Immature natural killer cell (primary cell): ENCODE measurements around the gene LMO2. TPM values are rescaled to one million over a fixed set of nuclear protein-coding genes. Genes with fewer than 3 reads are reported as not detected.
A peak's percentile ranks its signal among the peaks of the same experiment; 100 is the strongest.
"Not testable (repeated sequence)": the region's sequence is repeated elsewhere in the genome, so short reads cannot be mapped to it uniquely, and the experiment has no call there.

Source experiments
- DNase-seq, 3 donors: peaks; one replicate each; pipeline ENCODE4 v3.0.0; 2022; ENCODE audit warnings: mixed read lengths in 1 of 3
- H3K27ac Mint-ChIP-seq, 6 donors: one replicate each; pipeline ENCODE4 v1.8.0; 2020; ENCODE audit warnings: mixed read lengths in 6 of 6, mild to moderate bottlenecking in 5 of 6, inconsistent platforms in 4 of 6, moderate library complexity in 3 of 6
- H3K27me3 Mint-ChIP-seq, 3 donors: one replicate each; pipeline ENCODE4 v1.8.0; 2020 to 2021; ENCODE audit warnings: low read depth in 3 of 3, mild to moderate bottlenecking in 3 of 3, mixed read lengths in 3 of 3, moderate library complexity in 3 of 3, inconsistent platforms in 1 of 3
- H3K36me3 Mint-ChIP-seq, 3 donors: one replicate each; pipeline ENCODE4 v1.8.0; 2020; ENCODE audit warnings: mixed read lengths in 3 of 3, inconsistent platforms in 2 of 3, mild to moderate bottlenecking in 2 of 3
- H3K4me1 Mint-ChIP-seq, 2 donors: one replicate each; pipeline ENCODE4 v1.8.0; 2020; ENCODE audit warnings: inconsistent platforms in 2 of 2, mild to moderate bottlenecking in 2 of 2, mixed read lengths in 2 of 2, moderate library complexity in 1 of 2
- H3K4me3 Mint-ChIP-seq, 5 donors: one replicate each; pipeline ENCODE4 v1.8.0; 2020; ENCODE audit warnings: mild to moderate bottlenecking in 5 of 5, mixed read lengths in 5 of 5, inconsistent platforms in 3 of 5, moderate library complexity in 3 of 5
- H3K9me3 Mint-ChIP-seq, 6 donors: one replicate each; pipeline ENCODE4 v1.8.0; 2020; ENCODE audit warnings: mild to moderate bottlenecking in 6 of 6, mixed read lengths in 6 of 6, inconsistent platforms in 4 of 6, moderate library complexity in 3 of 6
- polyA plus RNA-seq, 3 donors: library from polyadenylated mRNA; unstranded; fragments of 300-500 nt; fragmentation: Illumina TruSeq; gene quantifications; one replicate each; pipeline ENCODE4 v1.2.3, GENCODE V29; 2021

The LMO2 gene
- polyA plus RNA-seq, 3 donors from 2014 or later = 0.31 to 2.8 (median 1.9) TPM

DNA sequence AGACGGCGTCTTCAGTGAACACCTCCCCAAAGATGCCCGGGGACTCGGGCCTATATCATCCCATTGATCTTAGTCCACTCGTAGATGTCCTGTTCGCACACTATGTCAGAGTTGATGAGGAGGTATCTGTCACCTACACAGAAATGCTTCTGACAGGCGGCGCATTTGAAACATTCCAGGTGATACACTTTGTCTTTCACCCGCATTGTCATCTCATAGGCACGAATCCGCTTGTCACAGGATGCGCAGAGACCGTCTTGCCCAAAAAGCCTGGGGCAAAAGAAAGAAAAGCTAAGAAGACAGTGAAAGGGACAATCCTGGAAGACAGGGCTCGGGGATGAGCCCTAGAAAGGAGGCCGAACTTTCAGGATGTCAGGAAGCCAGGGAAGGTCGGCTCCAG, 32.6 kb downstream of the LMO2 start:
- no peak overlapping the region for H3K27ac Mint-ChIP-seq
- H3K36me3 Mint-ChIP-seq = no peaks in the 10 kb centered on the region
- no peak for DNase-seq
- no peak overlapping the region for H3K4me3 Mint-ChIP-seq
- peaks cover 3 to 7% of the 10 kb centered on the region in 2 donors for H3K4me1 Mint-ChIP-seq
- peaks cover 10 to 26% (median 20%) of the 10 kb centered on the region in 3 donors for H3K27me3 Mint-ChIP-seq
- no peaks in the 10 kb centered on the region for H3K9me3 Mint-ChIP-seq

GRCh38 chr11:33857933-33858371, 33.9 kb downstream of the LMO2 start:
- no peak overlapping the region for H3K27ac Mint-ChIP-seq
- peaks cover 3 to 7% of the 10 kb centered on the region in 2 donors for H3K4me1 Mint-ChIP-seq
- no peaks in the 10 kb centered on the region for H3K9me3 Mint-ChIP-seq
- H3K4me3 Mint-ChIP-seq = no peak overlapping the region
- no peaks in the 10 kb centered on the region for H3K36me3 Mint-ChIP-seq
- H3K27me3 Mint-ChIP-seq = peaks cover 6 to 26% (median 12%) of the 10 kb centered on the region in 3 donors
- DNase-seq = peak; percentile 57 to 58 (median 58)

DNA sequence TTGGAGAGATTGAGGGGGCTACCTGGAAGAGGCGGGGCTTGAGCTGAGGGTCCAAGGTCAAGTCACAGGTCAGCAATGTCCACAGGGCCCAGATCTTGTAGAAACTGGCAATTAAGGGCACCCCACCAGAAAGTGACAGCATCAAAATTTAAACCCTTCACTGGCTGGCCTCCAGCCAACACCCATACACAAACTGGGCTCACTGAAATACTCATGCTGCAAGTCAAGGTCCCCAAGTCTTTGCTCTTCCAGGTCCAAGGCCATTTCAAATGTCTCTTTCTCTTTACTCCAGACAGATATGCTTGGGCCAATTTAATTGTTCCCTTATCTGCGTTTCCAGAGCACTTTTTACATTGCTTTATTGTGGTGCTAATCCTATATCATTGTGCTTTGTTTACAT, 36.4 kb downstream of the LMO2 start:
- no peak for DNase-seq
- Mint-ChIP-seq H3K27ac (no peak overlapping the region), H3K27me3 (peaks cover 4 to 23% (median 11%) of the 10 kb centered on the region in 3 donors), H3K4me3 (no peak overlapping the region), H3K9me3 (no peaks in the 10 kb centered on the region), H3K4me1 (peaks cover 3 to 7% of the 10 kb centered on the region in 2 donors), H3K36me3 (no peaks in the 10 kb centered on the region)

DNA sequence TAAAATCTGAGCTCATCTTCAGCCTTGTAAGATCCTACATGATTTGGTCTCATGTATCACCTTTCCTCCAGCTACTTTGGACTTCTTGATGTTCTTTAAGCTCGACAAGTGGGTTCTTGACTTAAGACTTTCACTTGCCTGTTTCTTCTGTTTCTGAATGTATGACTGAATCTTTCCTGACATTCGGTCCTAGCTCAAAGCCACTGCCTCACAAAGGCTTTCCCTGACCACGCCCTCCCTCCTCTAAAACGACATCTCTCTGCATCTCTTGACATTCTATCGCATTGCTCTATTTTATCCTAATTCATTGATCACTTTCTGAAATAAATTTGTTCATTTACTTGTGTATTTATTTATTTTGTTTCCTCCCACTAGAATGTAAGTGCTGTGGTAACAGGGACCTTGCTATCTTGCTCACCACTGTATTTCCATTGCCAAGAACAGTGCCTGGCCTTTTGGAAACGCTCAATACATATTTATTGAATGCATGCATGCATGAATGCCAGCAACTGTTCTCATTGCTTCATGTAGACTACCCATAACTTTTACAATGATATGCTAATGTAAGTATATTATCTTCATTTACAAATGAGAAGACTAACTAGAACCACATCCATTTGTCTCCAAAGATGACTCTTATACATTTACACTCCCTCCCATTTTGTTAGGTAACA, 43.0 kb downstream of the LMO2 start:
- Mint-ChIP-seq H3K4me3 (no peak overlapping the region), H3K36me3 (no peaks in the 10 kb centered on the region), H3K4me1 (no peaks in the 10 kb centered on the region), H3K27me3 (peaks cover 0 to 18% (median 1%) of the 10 kb centered on the region in 3 donors), H3K9me3 (no peaks in the 10 kb centered on the region), H3K27ac (no peak overlapping the region)
- DNase-seq = no peak

GRCh38 chr11:33847251-33847650, 44.6 kb downstream of the LMO2 start:
- Mint-ChIP-seq H3K27me3 (peaks cover 1 to 22% (median 2%) of the 10 kb centered on the region in 3 donors), H3K9me3 (no peaks in the 10 kb centered on the region), H3K27ac (no peak overlapping the region), H3K36me3 (no peaks in the 10 kb centered on the region), H3K4me1 (no peaks in the 10 kb centered on the region), H3K4me3 (no peak overlapping the region)
- DNase-seq = no peak

DNA sequence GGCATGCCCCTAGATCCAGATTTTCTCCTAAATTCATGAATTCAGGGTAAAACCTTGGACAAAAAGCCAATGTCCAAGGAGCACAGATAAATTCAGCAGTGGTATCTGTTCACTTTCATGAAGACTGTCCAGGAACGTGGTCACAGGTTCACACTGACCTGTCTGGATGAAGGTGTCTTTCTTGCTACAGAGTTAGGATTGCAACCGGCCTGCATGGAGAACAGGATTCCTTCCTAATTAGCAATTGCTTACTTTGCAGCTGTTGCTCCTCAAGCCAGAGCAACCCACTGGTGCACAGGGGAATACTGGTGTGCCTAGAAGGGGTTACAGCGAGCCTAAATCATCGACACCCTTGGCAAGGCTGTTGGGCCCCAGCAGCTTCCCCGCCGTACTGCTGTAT, 47.6 kb downstream of the LMO2 start:
- Mint-ChIP-seq H3K36me3 (no peaks in the 10 kb centered on the region), H3K4me3 (no peak overlapping the region), H3K4me1 (no peaks in the 10 kb centered on the region), H3K27ac (no peak overlapping the region), H3K27me3 (peaks cover 2 to 27% (median 2%) of the 10 kb centered on the region in 3 donors), H3K9me3 (no peaks in the 10 kb centered on the region)
- no peak for DNase-seq

DNA sequence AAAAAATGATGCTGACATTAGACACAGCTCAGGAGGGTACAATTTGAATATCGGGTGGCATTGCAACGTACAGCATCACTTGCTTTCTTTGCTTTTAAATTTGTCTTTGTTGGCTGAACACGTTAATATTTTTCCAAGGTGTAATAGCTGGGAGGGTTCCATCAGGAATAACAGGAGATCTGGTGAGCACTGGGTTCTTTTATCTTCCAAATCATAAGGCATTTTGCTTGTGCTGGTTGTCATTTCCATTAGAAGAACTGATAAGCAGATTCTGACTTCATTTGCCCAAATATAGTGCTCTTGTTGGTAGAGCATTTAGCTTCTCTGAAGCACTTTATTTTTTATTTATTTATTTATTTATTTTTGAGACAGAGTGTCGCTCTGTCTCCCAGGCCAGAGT, 48.9 kb downstream of the LMO2 start:
- H3K4me3 Mint-ChIP-seq = no peak overlapping the region
- H3K27me3 Mint-ChIP-seq = peaks cover 2 to 27% (median 2%) of the 10 kb centered on the region in 3 donors
- DNase-seq = no peak
- H3K27ac Mint-ChIP-seq = no peak overlapping the region
- no peaks in the 10 kb centered on the region for H3K4me1 Mint-ChIP-seq
- H3K9me3 Mint-ChIP-seq = no peaks in the 10 kb centered on the region
- H3K36me3 Mint-ChIP-seq = no peaks in the 10 kb centered on the region

DNA sequence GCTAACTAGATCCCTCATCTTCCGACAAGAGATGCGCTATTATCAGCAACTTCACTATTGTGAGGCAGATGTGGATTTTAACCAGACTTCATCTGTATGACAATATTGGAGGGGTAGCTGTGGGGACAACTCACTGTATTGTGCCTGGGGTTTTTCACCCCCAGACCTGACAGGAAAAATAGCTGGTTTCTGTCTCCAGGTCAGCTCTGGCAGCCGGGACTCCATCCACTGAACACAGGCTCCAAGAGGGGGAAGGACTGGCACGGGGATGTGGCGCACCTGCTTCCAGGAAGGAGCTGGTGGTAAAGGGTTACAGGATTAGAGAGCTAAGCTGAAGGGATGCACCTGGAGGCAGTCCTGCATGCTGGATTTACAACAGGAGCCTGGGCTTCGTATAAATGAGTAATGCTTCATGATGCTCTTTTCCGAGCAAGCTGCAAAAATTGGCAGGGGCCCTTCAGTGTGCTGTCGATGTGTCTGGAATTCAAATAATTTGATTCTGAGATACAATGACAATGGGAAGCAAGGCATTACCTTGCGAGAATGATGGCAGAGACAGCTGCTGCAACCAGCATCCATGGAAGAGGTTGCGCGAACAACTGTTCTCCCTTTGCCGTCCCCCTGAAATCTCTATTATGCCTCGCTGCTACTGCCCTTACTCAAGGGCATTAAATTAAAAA, 49.5 kb downstream of the LMO2 start:
- no peak for DNase-seq
- no peak overlapping the region for H3K27ac Mint-ChIP-seq

GRCh38 chr11:33838234-33838633, 53.6 kb downstream of the LMO2 start:
- peaks cover 7 to 20% (median 8%) of the 10 kb centered on the region in 3 donors for H3K27me3 Mint-ChIP-seq

More for the DNA sequence above, 49.5 kb downstream of the LMO2 start:
- Mint-ChIP-seq H3K4me1 (no peaks in the 10 kb centered on the region), H3K36me3 (no peaks in the 10 kb centered on the region), H3K4me3 (no peak overlapping the region), H3K9me3 (no peaks in the 10 kb centered on the region), H3K27me3 (peaks cover 2 to 24% (median 2%) of the 10 kb centered on the region in 3 donors)

GRCh38 chr11:33837334-33837733, 54.5 kb downstream of the LMO2 start:
- H3K36me3 Mint-ChIP-seq, H3K4me1 Mint-ChIP-seq, H3K27ac Mint-ChIP-seq, H3K9me3 Mint-ChIP-seq, H3K4me3 Mint-ChIP-seq, DNase-seq: not testable (repeated sequence)
- peaks cover 8 to 19% (median 12%) of the 10 kb centered on the region in 3 donors for H3K27me3 Mint-ChIP-seq

More at GRCh38 chr11:33838234-33838633, 53.6 kb downstream of the LMO2 start:
- not testable (repeated sequence) for H3K36me3 Mint-ChIP-seq, DNase-seq, H3K4me1 Mint-ChIP-seq, H3K4me3 Mint-ChIP-seq, H3K27ac Mint-ChIP-seq, H3K9me3 Mint-ChIP-seq

DNA sequence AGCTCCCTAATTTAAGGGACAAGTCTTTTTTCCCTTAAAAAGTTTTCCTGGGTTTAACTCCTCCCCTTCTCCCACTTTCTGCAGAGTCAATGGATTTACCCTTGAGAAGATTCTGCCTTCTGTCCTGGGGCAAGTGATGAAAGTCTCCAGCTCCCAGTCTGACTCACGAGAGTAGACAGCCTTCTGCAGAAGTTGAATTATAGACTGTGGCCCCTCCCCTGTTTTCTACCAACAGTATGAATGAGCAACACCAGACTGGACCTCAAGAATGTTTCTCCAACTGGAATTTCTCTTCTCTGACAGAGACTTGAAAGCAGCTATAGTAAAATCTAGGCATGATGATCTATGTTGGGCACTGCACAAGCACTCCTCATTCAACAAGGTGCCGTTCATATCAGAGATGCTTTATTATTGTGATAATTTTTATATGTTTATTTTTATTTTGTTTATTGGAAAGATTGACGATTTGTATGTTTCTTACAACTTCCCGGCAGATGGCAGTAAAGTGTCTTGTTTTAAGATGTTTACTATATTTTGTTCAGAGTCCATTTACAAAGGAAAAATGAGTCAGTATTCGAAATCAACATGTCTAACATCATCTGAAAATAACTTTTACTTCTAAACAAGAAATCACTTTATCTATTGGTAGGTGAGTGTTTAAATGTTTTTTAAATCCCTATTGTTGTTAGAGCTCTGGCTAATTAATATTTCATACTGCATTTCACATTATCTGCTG, 56.6 kb downstream of the LMO2 start:
- no peak for DNase-seq

DNA sequence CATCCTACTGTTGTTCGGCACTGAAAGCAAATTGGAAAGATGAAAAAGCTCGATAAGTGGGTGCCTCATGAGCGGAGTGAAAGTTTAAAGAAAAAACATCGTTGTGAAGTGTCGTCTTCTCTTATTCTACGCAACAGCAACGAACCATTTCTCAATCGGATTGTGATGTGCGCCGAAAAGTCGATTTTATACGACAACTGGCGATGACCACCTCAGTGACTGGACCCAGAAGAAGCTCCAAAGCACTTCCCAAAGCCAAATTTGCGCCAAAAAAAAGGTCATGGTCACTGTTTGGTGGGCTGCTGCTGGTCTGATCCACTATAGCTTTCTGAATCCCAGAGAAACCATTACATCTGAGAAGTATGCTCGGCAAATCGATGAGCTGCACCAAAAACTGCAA, 59.2 kb downstream of the LMO2 start:
- Mint-ChIP-seq H3K4me1 (peaks cover 3 to 6% of the 10 kb centered on the region in 2 donors), H3K27me3 (peaks cover 12 to 26% (median 12%) of the 10 kb centered on the region in 3 donors), H3K9me3 (no peaks in the 10 kb centered on the region), H3K27ac (no peak overlapping the region), H3K4me3 (no peak overlapping the region), H3K36me3 (no peaks in the 10 kb centered on the region)
- no peak for DNase-seq

More for the DNA sequence above, 56.6 kb downstream of the LMO2 start:
- Mint-ChIP-seq H3K9me3 (no peaks in the 10 kb centered on the region), H3K4me1 (no peaks in the 10 kb centered on the region), H3K27ac (no peak overlapping the region), H3K4me3 (no peak overlapping the region), H3K36me3 (no peaks in the 10 kb centered on the region), H3K27me3 (peaks cover 10 to 19% (median 12%) of the 10 kb centered on the region in 3 donors)

DNA sequence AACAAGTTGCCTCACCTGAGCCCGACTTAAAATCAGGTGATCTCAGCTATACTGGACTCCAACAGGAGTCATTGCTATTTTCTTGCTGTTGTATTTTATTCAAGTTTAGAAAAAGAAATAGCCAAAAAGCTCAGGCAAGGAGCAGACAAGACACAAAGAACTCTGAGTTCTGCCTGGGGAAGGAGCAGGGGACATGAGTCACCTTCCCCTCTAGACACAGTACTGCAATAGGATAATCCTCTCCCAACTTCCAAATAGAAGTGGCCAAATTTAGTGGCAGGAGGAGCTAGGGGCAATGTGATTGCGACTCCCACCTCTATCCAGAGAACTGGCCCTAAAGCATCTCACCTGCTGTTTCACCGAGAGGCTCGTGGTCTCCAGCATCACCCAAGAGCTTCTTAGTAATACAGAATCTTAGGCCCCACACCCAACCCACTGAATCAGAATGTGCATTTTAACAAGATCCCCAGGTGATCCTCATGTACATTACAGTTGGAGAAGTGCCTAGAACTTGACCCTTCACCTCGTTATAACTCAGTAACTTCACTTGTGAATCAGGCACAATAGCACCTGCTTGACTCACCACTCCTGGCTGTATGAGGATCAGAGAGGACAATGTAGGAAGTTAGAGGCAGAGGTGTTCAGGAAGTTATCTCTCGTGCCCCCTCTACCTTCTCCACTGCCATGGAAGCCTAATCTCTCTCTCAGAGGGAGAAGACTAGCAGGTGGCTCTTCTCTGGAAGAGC, 60.8 kb downstream of the LMO2 start:
- Mint-ChIP-seq H3K27ac (no peak overlapping the region), H3K36me3 (no peaks in the 10 kb centered on the region), H3K9me3 (no peaks in the 10 kb centered on the region), H3K27me3 (peaks cover 12 to 32% (median 18%) of the 10 kb centered on the region in 3 donors), H3K4me1 (peaks cover 3 to 6% of the 10 kb centered on the region in 2 donors), H3K4me3 (no peak overlapping the region)
- no peak for DNase-seq
